ENCODE measurements around the gene STARD6.

STARD6 gene

GRCh38 chr18:54327818-54328217, 29.8 kb downstream of the STARD6 start:
- no peak overlapping the region for H2AK5ac ChIP-seq (ENCODE audit: low read depth, low read length)
- no peak overlapping the region for H3K27ac ChIP-seq (replicated peaks; ENCODE audit: low read length)
- no peak overlapping the region for H2BK5ac ChIP-seq (ENCODE audit: low read length)
- H3K36me3 ChIP-seq (replicated peaks in 1 of 2; ENCODE audit: control insufficient read depth in 2 of 2, insufficient read depth in 2 of 2, low read length in 2 of 2), result no peaks in the 10 kb centered on the region
- peak overlapping the region; percentile 16 for H2AFZ ChIP-seq (ENCODE audit: low read length)
- no peak overlapping the region for H2BK15ac ChIP-seq (ENCODE audit: low read length)
- no peak overlapping the region for H3K9ac ChIP-seq (ENCODE audit: low read depth, low read length, poor library complexity)
- H3K4ac ChIP-seq (ENCODE audit: low read length), result no peak overlapping the region
- H3K23ac ChIP-seq (ENCODE audit: low read depth, low read length, poor library complexity), result no peak overlapping the region
- no peak overlapping the region for H3K4me3 ChIP-seq (ENCODE audit: low read length in 2 of 2)
- no peak overlapping the region for H4K91ac ChIP-seq (ENCODE audit: low read depth, low read length, poor library complexity)
- no peaks in the 10 kb centered on the region for H3K27me3 ChIP-seq (ENCODE audit: control insufficient read depth in 3 of 3, insufficient read depth in 3 of 3, low read depth in 1 of 3, low read length in 3 of 3)
- no CpG with 5 or more reads among the region's 4 CpGs for WGBS, 2 donors (ENCODE audit: extremely low coverage in 2 of 2, insufficient read length in 2 of 2, insufficient replicate concordance in 1 of 2)
- no peaks in the 10 kb centered on the region for H3K79me1 ChIP-seq (ENCODE audit: low read depth, low read length)
- no peak for DNase-seq (ENCODE audit: low spot score)
- H4K8ac ChIP-seq (ENCODE audit: low read depth, low read length), result no peak overlapping the region
- no peak overlapping the region for H2BK12ac ChIP-seq (ENCODE audit: low read length)
- H3K14ac ChIP-seq (ENCODE audit: low read length), result no peak overlapping the region
- H2BK120ac ChIP-seq (ENCODE audit: low read depth, low read length), result no peak overlapping the region
- no peak overlapping the region for H3K4me2 ChIP-seq (ENCODE audit: insufficient read depth, low read length, poor library complexity, severe bottlenecking)
- no peaks in the 10 kb centered on the region for H3K4me1 ChIP-seq (ENCODE audit: control insufficient read depth in 2 of 2, insufficient read depth in 1 of 2, low read depth in 1 of 2, low read length in 2 of 2)
- no peaks in the 10 kb centered on the region for H3K9me3 ChIP-seq (replicated peaks in 1 of 2; ENCODE audit: control insufficient read depth in 2 of 2, insufficient read depth in 1 of 2, low read depth in 1 of 2, low read length in 2 of 2)
- H3K18ac ChIP-seq (ENCODE audit: low read length), result no peak overlapping the region

- H3K9ac ChIP-seq (ENCODE audit: low read depth, low read length, poor library complexity), result no peak overlapping the region
- H3K27ac ChIP-seq (replicated peaks; ENCODE audit: low read length), result no peak overlapping the region
- no peak overlapping the region for H3K4me3 ChIP-seq (ENCODE audit: low read length in 2 of 2)
- H3K4me1 ChIP-seq (ENCODE audit: control insufficient read depth in 2 of 2, insufficient read depth in 1 of 2, low read depth in 1 of 2, low read length in 2 of 2), result no peaks in the 10 kb centered on the region
- H3K4me2 ChIP-seq (ENCODE audit: insufficient read depth, low read length, poor library complexity, severe bottlenecking), result no peak overlapping the region
- no peak overlapping the region for H3K4ac ChIP-seq (ENCODE audit: low read length)
- no peak overlapping the region for H2BK12ac ChIP-seq (ENCODE audit: low read length)
- no peak overlapping the region for H4K8ac ChIP-seq (ENCODE audit: low read depth, low read length)
- H2AFZ ChIP-seq (ENCODE audit: low read length), result no peak overlapping the region
- H3K36me3 ChIP-seq (replicated peaks in 1 of 2; ENCODE audit: control insufficient read depth in 2 of 2, insufficient read depth in 2 of 2, low read length in 2 of 2), result no peaks in the 10 kb centered on the region
- no peak overlapping the region for H2BK15ac ChIP-seq (ENCODE audit: low read length)
- H3K9me3 ChIP-seq (replicated peaks in 1 of 2; ENCODE audit: control insufficient read depth in 2 of 2, insufficient read depth in 1 of 2, low read depth in 1 of 2, low read length in 2 of 2), result no peaks in the 10 kb centered on the region
- no peak overlapping the region for H2BK5ac ChIP-seq (ENCODE audit: low read length)
- no peak for DNase-seq (ENCODE audit: low spot score)
- no peak overlapping the region for H2AK5ac ChIP-seq (ENCODE audit: low read depth, low read length)
- no peaks in the 10 kb centered on the region for H3K27me3 ChIP-seq (ENCODE audit: control insufficient read depth in 3 of 3, insufficient read depth in 3 of 3, low read depth in 1 of 3, low read length in 3 of 3)
- no peaks in the 10 kb centered on the region for H3K79me1 ChIP-seq (ENCODE audit: low read depth, low read length)
- H2BK120ac ChIP-seq (ENCODE audit: low read depth, low read length), result no peak overlapping the region
- WGBS, 2 donors (ENCODE audit: extremely low coverage in 2 of 2, insufficient read length in 2 of 2, insufficient replicate concordance in 1 of 2), result no CpG with 5 or more reads among the region's 2 CpGs
- H4K91ac ChIP-seq (ENCODE audit: low read depth, low read length, poor library complexity), result no peak overlapping the region
- no peak overlapping the region for H3K14ac ChIP-seq (ENCODE audit: low read length)
- no peak overlapping the region for H3K18ac ChIP-seq (ENCODE audit: low read length)
- no peak overlapping the region for H3K23ac ChIP-seq (ENCODE audit: low read depth, low read length, poor library complexity)
Measured at GRCh38 chr18:54323970-54324369, 33.7 kb downstream of the STARD6 start.

GRCh38 chr18:54323561-54323960, 34.1 kb downstream of the STARD6 start:
- Histone ChIP-seq H3K79me1 (ENCODE audit: low read depth, low read length) (no peaks in the 10 kb centered on the region), H2BK12ac (ENCODE audit: low read length) (no peak overlapping the region), H3K4me3 (ENCODE audit: low read length in 2 of 2) (no peak overlapping the region), H2BK15ac (ENCODE audit: low read length) (no peak overlapping the region), H4K91ac (ENCODE audit: low read depth, low read length, poor library complexity) (no peak overlapping the region), H2AK5ac (ENCODE audit: low read depth, low read length) (no peak overlapping the region), H3K36me3 (replicated peaks in 1 of 2; ENCODE audit: control insufficient read depth in 2 of 2, insufficient read depth in 2 of 2, low read length in 2 of 2) (no peaks in the 10 kb centered on the region), H3K9me3 (replicated peaks in 1 of 2; ENCODE audit: control insufficient read depth in 2 of 2, insufficient read depth in 1 of 2, low read depth in 1 of 2, low read length in 2 of 2) (no peaks in the 10 kb centered on the region), H2BK120ac (ENCODE audit: low read depth, low read length) (no peak overlapping the region), H3K23ac (ENCODE audit: low read depth, low read length, poor library complexity) (no peak overlapping the region), H4K8ac (ENCODE audit: low read depth, low read length) (no peak overlapping the region), H3K4me1 (ENCODE audit: control insufficient read depth in 2 of 2, insufficient read depth in 1 of 2, low read depth in 1 of 2, low read length in 2 of 2) (no peaks in the 10 kb centered on the region), H3K27ac (replicated peaks; ENCODE audit: low read length) (no peak overlapping the region), H3K18ac (ENCODE audit: low read length) (no peak overlapping the region), H3K27me3 (ENCODE audit: control insufficient read depth in 3 of 3, insufficient read depth in 3 of 3, low read depth in 1 of 3, low read length in 3 of 3) (no peaks in the 10 kb centered on the region), H2AFZ (ENCODE audit: low read length) (no peak overlapping the region), H3K4me2 (ENCODE audit: insufficient read depth, low read length, poor library complexity, severe bottlenecking) (no peak overlapping the region), H3K9ac (ENCODE audit: low read depth, low read length, poor library complexity) (no peak overlapping the region), H3K4ac (ENCODE audit: low read length) (no peak overlapping the region), H2BK5ac (ENCODE audit: low read length) (no peak overlapping the region), H3K14ac (ENCODE audit: low read length) (peak overlapping the region; percentile 42)
- DNase-seq (ENCODE audit: low spot score), result no peak

GRCh38 chr18:54316071-54316820, 41.4 kb downstream of the STARD6 start:
- Histone ChIP-seq H3K9me3 (replicated peaks in 1 of 2; ENCODE audit: control insufficient read depth in 2 of 2, insufficient read depth in 1 of 2, low read depth in 1 of 2, low read length in 2 of 2) (no peaks in the 10 kb centered on the region), H3K36me3 (replicated peaks in 1 of 2; ENCODE audit: control insufficient read depth in 2 of 2, insufficient read depth in 2 of 2, low read length in 2 of 2) (no peaks in the 10 kb centered on the region), H2BK5ac (ENCODE audit: low read length) (no peak overlapping the region), H3K4me2 (ENCODE audit: insufficient read depth, low read length, poor library complexity, severe bottlenecking) (no peak overlapping the region), H2BK120ac (ENCODE audit: low read depth, low read length) (no peak overlapping the region), H3K18ac (ENCODE audit: low read length) (no peak overlapping the region), H4K91ac (ENCODE audit: low read depth, low read length, poor library complexity) (no peak overlapping the region), H3K79me1 (ENCODE audit: low read depth, low read length) (no peaks in the 10 kb centered on the region), H2BK12ac (ENCODE audit: low read length) (no peak overlapping the region), H3K4me3 (ENCODE audit: low read length in 2 of 2) (no peak overlapping the region), H3K14ac (ENCODE audit: low read length) (no peak overlapping the region), H3K9ac (ENCODE audit: low read depth, low read length, poor library complexity) (no peak overlapping the region), H3K4me1 (ENCODE audit: control insufficient read depth in 2 of 2, insufficient read depth in 1 of 2, low read depth in 1 of 2, low read length in 2 of 2) (no peaks in the 10 kb centered on the region), H3K27ac (replicated peaks; ENCODE audit: low read length) (no peak overlapping the region), H3K23ac (ENCODE audit: low read depth, low read length, poor library complexity) (no peak overlapping the region), H3K4ac (ENCODE audit: low read length) (no peak overlapping the region), H3K27me3 (ENCODE audit: control insufficient read depth in 3 of 3, insufficient read depth in 3 of 3, low read depth in 1 of 3, low read length in 3 of 3) (no peaks in the 10 kb centered on the region), H2BK15ac (ENCODE audit: low read length) (no peak overlapping the region), H2AK5ac (ENCODE audit: low read depth, low read length) (no peak overlapping the region), H2AFZ (ENCODE audit: low read length) (no peak overlapping the region), H4K8ac (ENCODE audit: low read depth, low read length) (no peak overlapping the region)
- no peak for DNase-seq (ENCODE audit: low spot score)
